H1 (cell line): Measurements from ENCODE around the gene PCDHGA11.
"Not testable (repeated sequence)": the region's sequence is repeated elsewhere in the genome, so short reads cannot be mapped to it uniquely, and the experiment has no call there.

Experiments used
- ASH2L ChIP-seq: fragments of 200-600, 300-600 bp; sonication (generic); IDR thresholded peaks from one replicate; pipeline ENCODE4 v1.7.1; 2017; ENCODE audit warnings: low read length
- EZH2 ChIP-seq: fragments of 200-600 bp; sonication (generic); IDR thresholded peaks from 2 replicates; pipeline ENCODE4 v1.7.1; 2012; ENCODE audit warnings: low read depth, mild to moderate bottlenecking, moderate library complexity, low read length, inconsistent platforms; ENCODE audit not compliant: severe bottlenecking
- POLR2A ChIP-seq, 2 experiments: IDR thresholded peaks; 1 replicate in 1 of 2; 2 replicates in 1 of 2; pipeline ENCODE4 v1.6.1; 2011; ENCODE audit warnings: low read depth in 2 of 2, low read length in 2 of 2, mild to moderate bottlenecking in 2 of 2; ENCODE audit errors: control extremely low read depth in 1 of 2
- TF ChIP-seq, protein P1 (sequence below), 3 experiments: IDR thresholded peaks; 1 replicate in 2 of 3; 2 replicates in 1 of 3; pipeline versions ENCODE4 v1.5.1 to v1.6.1; 2011; ENCODE audit warnings: low read length in 3 of 3, mild to moderate bottlenecking in 3 of 3, inconsistent platforms in 2 of 3, low read depth in 1 of 3, moderate library complexity in 1 of 3; ENCODE audit not compliant: insufficient read depth in 1 of 3; ENCODE audit errors: control extremely low read depth in 1 of 3

DNA sequence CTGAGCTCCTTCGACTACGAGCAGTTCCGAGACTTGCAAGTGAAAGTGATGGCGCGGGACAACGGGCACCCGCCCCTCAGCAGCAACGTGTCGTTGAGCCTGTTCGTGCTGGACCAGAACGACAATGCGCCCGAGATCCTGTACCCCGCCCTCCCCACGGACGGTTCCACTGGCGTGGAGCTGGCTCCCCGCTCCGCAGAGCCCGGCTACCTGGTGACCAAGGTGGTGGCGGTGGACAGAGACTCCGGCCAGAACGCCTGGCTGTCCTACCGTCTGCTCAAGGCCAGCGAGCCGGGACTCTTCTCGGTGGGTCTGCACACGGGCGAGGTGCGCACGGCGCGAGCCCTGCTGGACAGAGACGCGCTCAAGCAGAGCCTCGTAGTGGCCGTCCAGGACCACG is 11.5 kb downstream of the PCDHGA11 start:
- TF ChIP-seq, protein P1, sequence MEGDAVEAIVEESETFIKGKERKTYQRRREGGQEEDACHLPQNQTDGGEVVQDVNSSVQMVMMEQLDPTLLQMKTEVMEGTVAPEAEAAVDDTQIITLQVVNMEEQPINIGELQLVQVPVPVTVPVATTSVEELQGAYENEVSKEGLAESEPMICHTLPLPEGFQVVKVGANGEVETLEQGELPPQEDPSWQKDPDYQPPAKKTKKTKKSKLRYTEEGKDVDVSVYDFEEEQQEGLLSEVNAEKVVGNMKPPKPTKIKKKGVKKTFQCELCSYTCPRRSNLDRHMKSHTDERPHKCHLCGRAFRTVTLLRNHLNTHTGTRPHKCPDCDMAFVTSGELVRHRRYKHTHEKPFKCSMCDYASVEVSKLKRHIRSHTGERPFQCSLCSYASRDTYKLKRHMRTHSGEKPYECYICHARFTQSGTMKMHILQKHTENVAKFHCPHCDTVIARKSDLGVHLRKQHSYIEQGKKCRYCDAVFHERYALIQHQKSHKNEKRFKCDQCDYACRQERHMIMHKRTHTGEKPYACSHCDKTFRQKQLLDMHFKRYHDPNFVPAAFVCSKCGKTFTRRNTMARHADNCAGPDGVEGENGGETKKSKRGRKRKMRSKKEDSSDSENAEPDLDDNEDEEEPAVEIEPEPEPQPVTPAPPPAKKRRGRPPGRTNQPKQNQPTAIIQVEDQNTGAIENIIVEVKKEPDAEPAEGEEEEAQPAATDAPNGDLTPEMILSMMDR (IDR thresholded peaks at IDR 0.05; ENCODE audit: control extremely low read depth in 1 of 3, insufficient read depth in 1 of 3, low read depth in 1 of 3, low read length in 3 of 3), result not testable (repeated sequence)
- not testable (repeated sequence) for TF ChIP-seq ASH2L; POLR2A (IDR thresholded peaks at IDR 0.05; ENCODE audit: control extremely low read depth in 1 of 2, low read depth in 2 of 2, low read length in 2 of 2); EZH2
